MM.1S (cell line): ENCODE data around the gene ARMH2.

ENCODE experiments used
- CTCF ChIP-seq: fragments of 300-600 bp; sonication (generic); IDR thresholded peaks from 2 replicates; pipeline ENCODE4 v1.5.1; 2016; ENCODE audit warnings: antibody characterized with exemption, low read length, mixed read lengths
- EZH2 ChIP-seq: fragments of 300-600 bp; sonication (generic); optimal IDR thresholded peaks from 2 replicates; pipeline ENCODE3; 2017; ENCODE audit warnings: low read depth, mild to moderate bottlenecking, antibody characterized with exemption, low read length, mixed read lengths
- EZH2phosphoT487 ChIP-seq: fragments of 300-600 bp; sonication (generic); IDR thresholded peaks from 2 replicates; pipeline ENCODE4 v1.6.1; 2018; ENCODE audit warnings: antibody characterized with exemption, low read length

- TF ChIP-seq CTCF (no peak), EZH2 (no peak), EZH2phosphoT487 (no peak)
Observed at GRCh38 chr6:24752503-24752902, 46.2 kb downstream of the ARMH2 start.
